RWPE1 (cell line): ENCODE data around the gene CLP1.

ENCODE experiments used
- CTCF ChIA-PET: fragments of 350-600 bp; sonication (Branson Sonifier 250); formaldehyde crosslinking; extraction: SDS; loops from one replicate; lab custom pipeline; 2021; lab: Yijun Ruan, JAX
- POLR2A ChIA-PET: fragments of 400-600 bp; formaldehyde crosslinking; extraction: SDS; loops from one replicate; lab custom pipeline; 2020; ENCODE audit warnings: antibody characterized with exemption; ENCODE audit not compliant: low non-redundant PET; lab: Yijun Ruan, JAX
- DNase-seq: peaks from one replicate; pipeline ENCODE4 v3.0.0; 2012; ENCODE audit warnings: low spot score
- H3K27ac ChIP-seq: fragments of 450-650 bp; 2 replicates; pipeline ENCODE4 v1.5.1; 2017
- CTCF ChIP-seq: fragments of 450-650 bp; conservative IDR thresholded peaks from 2 replicates; pipeline ENCODE4 v1.5.1; 2017; ENCODE audit warnings: low read depth, mild to moderate bottlenecking

CLP1 gene

GRCh38 chr11:57657194-57658022, at the start of gene CLP1:
Gene CLP1 (plus strand): TSS chr11:57657762. CDS start chr11:57659477, 1,715 bp downstream.
- TF ChIP-seq CTCF = no peak
- peak within 1 kb of the TSS; percentile 89 for H3K27ac ChIP-seq
- ChIA-PET CTCF (interaction anchor here (0.6 to 1.3 kb wide), 3 partner anchors 13 to 143 kb away, joined by 3 to 4 read pairs (median 3); no protein-coding TSS in a partner anchor), POLR2A (no interaction called here)
- peak; percentile 96 for DNase-seq

- DNase-seq = no peak
- CTCF ChIA-PET = interaction anchor here (0.8 kb wide), 1 partner anchor 31 kb away, joined by 3 read pairs; no protein-coding TSS in a partner anchor
- TF ChIP-seq CTCF = no peak
- H3K27ac ChIP-seq = no peak overlapping the region
- POLR2A ChIA-PET = no interaction called here
Measured at GRCh38 chr11:57610170-57610569, 47.4 kb upstream of the CLP1 start.

GRCh38 chr11:57614234-57614772, 43.3 kb upstream of the CLP1 start:
- ChIA-PET CTCF (no interaction called here), POLR2A (no interaction called here)
- TF ChIP-seq CTCF = no peak
- no peak overlapping the region for H3K27ac ChIP-seq
- no peak for DNase-seq

- TF ChIP-seq CTCF = no peak
- ChIA-PET POLR2A (no interaction called here), CTCF (interaction anchor here (0.6 to 1.3 kb wide), 2 partner anchors 26 to 1527 kb away, joined by 5 to 7 read pairs; partner anchors contain the start of gene FAM111A)
- no peak for DNase-seq
- H3K27ac ChIP-seq = no peak overlapping the region
Measured at GRCh38 chr11:57615308-57615707, 42.3 kb upstream of the CLP1 start.

- DNase-seq = no peak
- CTCF ChIA-PET = no interaction called here
- no peak overlapping the region for H3K27ac ChIP-seq
- POLR2A ChIA-PET = interaction anchor here (0.7 kb wide), 1 partner anchor 23 kb away, joined by 4 read pairs; no protein-coding TSS in a partner anchor
- TF ChIP-seq CTCF = no peak
Measured at GRCh38 chr11:57616595-57616994, 41.0 kb upstream of the CLP1 start.

GRCh38 chr11:57618438-57618837, 39.1 kb upstream of the CLP1 start:
- no peak for DNase-seq
- CTCF ChIA-PET = interaction anchor here (0.6 to 1.6 kb wide), 2 partner anchors 26 to 71 kb away, joined by 4 read pairs; no protein-coding TSS in a partner anchor
- POLR2A ChIA-PET = no interaction called here
- TF ChIP-seq CTCF = no peak
- no peak overlapping the region for H3K27ac ChIP-seq
